COLO668 (cell line): ENCODE results near the gene KCNQ5.

Experiments
- DNase-seq: peaks from one replicate; lab custom pipeline; 2025; ENCODE audit not compliant: unreplicated experiment; lab: John Stamatoyannopoulos, UW

Gene KCNQ5

GRCh38 chr6:72792692-72793091, 170.8 kb downstream of the KCNQ5 start:
- no peak for DNase-seq

GRCh38 chr6:72793641-72794395, 172.0 kb downstream of the KCNQ5 start:
- no peak for DNase-seq

GRCh38 chr6:72798196-72798595, 176.3 kb downstream of the KCNQ5 start:
- no peak for DNase-seq

- DNase-seq: no peak
Measured at GRCh38 chr6:72809746-72810379, 188.0 kb downstream of the KCNQ5 start.

- no peak for DNase-seq
Measured at GRCh38 chr6:72810571-72811280, 188.9 kb downstream of the KCNQ5 start.

GRCh38 chr6:72811971-72812421, 190.1 kb downstream of the KCNQ5 start:
- no peak for DNase-seq

GRCh38 chr6:72813807-72814596, 192.1 kb downstream of the KCNQ5 start:
- DNase-seq: no peak

- no peak for DNase-seq
Measured at GRCh38 chr6:72816022-72816421, 194.2 kb downstream of the KCNQ5 start.

- DNase-seq: no peak
Measured at GRCh38 chr6:72817208-72817607, 195.3 kb downstream of the KCNQ5 start.

- DNase-seq: no peak
Measured at GRCh38 chr6:72819609-72820008, 197.7 kb downstream of the KCNQ5 start.

- no peak for DNase-seq
Measured at GRCh38 chr6:72820153-72820552, 198.3 kb downstream of the KCNQ5 start.

- DNase-seq: no peak
Measured at GRCh38 chr6:72820906-72821305, 199.0 kb downstream of the KCNQ5 start.

GRCh38 chr6:72822023-72822422, 200.2 kb downstream of the KCNQ5 start:
- DNase-seq: no peak

GRCh38 chr6:72822691-72823090, 200.8 kb downstream of the KCNQ5 start:
- DNase-seq: no peak

- no peak for DNase-seq
Measured at GRCh38 chr6:72824833-72825232, 203.0 kb downstream of the KCNQ5 start.

GRCh38 chr6:72825315-72825911, 203.5 kb downstream of the KCNQ5 start:
- DNase-seq: no peak

- DNase-seq: no peak
Measured at GRCh38 chr6:72826037-72826436, 204.2 kb downstream of the KCNQ5 start.

GRCh38 chr6:72826744-72827438, 205.0 kb downstream of the KCNQ5 start:
- no peak for DNase-seq

GRCh38 chr6:72828904-72829303, 207.0 kb downstream of the KCNQ5 start:
- no peak for DNase-seq

- no peak for DNase-seq
Measured at GRCh38 chr6:72832271-72832670, 210.4 kb downstream of the KCNQ5 start.
